H9 (cell line): ENCODE results near the gene HLF. TPM values are rescaled to one million over a fixed set of nuclear protein-coding genes. Genes with fewer than 3 reads are reported as not detected.

Source experiments
- DNase-seq: peaks from one replicate; pipeline ENCODE4 v3.0.0-alpha.2; 2017
- H2AFZ ChIP-seq: one replicate; pipeline ENCODE4 v1.6.1; 2013; ENCODE audit warnings: mild to moderate bottlenecking, low read length, control low read depth, moderate library complexity
- H2AK5ac ChIP-seq: 2 replicates; pipeline ENCODE4 v1.6.1; 2013; ENCODE audit warnings: low read length, control low read depth, mixed read lengths; ENCODE audit not compliant: insufficient read length
- H2BK120ac ChIP-seq: one replicate; pipeline ENCODE4 v1.6.1; 2013; ENCODE audit warnings: low read depth, mild to moderate bottlenecking, low read length, control low read depth, inconsistent platforms; ENCODE audit not compliant: poor library complexity, severe bottlenecking
- H2BK12ac ChIP-seq: 2 replicates; pipeline ENCODE4 v1.6.1; 2013; ENCODE audit warnings: low read length, control low read depth, mixed read lengths, low read depth; ENCODE audit not compliant: insufficient read length
- H2BK15ac ChIP-seq: 2 replicates; pipeline ENCODE4 v1.6.1; 2013; ENCODE audit warnings: low read depth, low read length, control low read depth
- H2BK20ac ChIP-seq: one replicate; pipeline ENCODE4 v1.6.1; 2013; ENCODE audit warnings: low read depth, mild to moderate bottlenecking, low read length, control low read depth, inconsistent platforms; ENCODE audit not compliant: poor library complexity, severe bottlenecking
- H2BK5ac ChIP-seq: 2 replicates; pipeline ENCODE4 v1.6.1; 2013; ENCODE audit warnings: low read length, control low read depth, mixed read lengths; ENCODE audit not compliant: insufficient read length
- H3K14ac ChIP-seq: 2 replicates; pipeline ENCODE4 v1.6.1; 2013; ENCODE audit warnings: low read length, control low read depth; ENCODE audit not compliant: insufficient read depth
- H3K18ac ChIP-seq: 2 replicates; pipeline ENCODE4 v1.6.1; 2013; ENCODE audit warnings: low read depth, mild to moderate bottlenecking, mixed read lengths, low read length, control low read depth; ENCODE audit not compliant: insufficient read length
- H3K23ac ChIP-seq: 2 replicates; pipeline ENCODE4 v1.6.1; 2013; ENCODE audit warnings: low read length, control low read depth, mixed read lengths, low read depth; ENCODE audit not compliant: insufficient read length
- H3K23me2 ChIP-seq: 2 replicates; pipeline ENCODE4 v1.6.1; 2013; ENCODE audit warnings: low read depth, mild to moderate bottlenecking, mixed read lengths, low read length, control low read depth; ENCODE audit not compliant: insufficient read length, poor library complexity, severe bottlenecking
- H3K27ac ChIP-seq: 2 replicates; pipeline ENCODE4 v1.5.1; 2013; ENCODE audit warnings: low read length, control low read depth, mixed read lengths, low read depth; ENCODE audit not compliant: insufficient read length
- H3K27me3 ChIP-seq: 2 replicates; pipeline ENCODE4 v1.6.1; 2013; ENCODE audit warnings: low read length, control low read depth, inconsistent platforms; ENCODE audit not compliant: insufficient read depth
- H3K4ac ChIP-seq: 2 replicates; pipeline ENCODE4 v1.6.1; 2013; ENCODE audit warnings: low read depth, mild to moderate bottlenecking, control low read depth, inconsistent platforms, low read length, moderate library complexity
- H3K4me1 ChIP-seq: 2 replicates; pipeline ENCODE4 v1.6.1; 2013; ENCODE audit warnings: low read length, control low read depth, inconsistent platforms; ENCODE audit not compliant: insufficient read depth
- H3K4me2 ChIP-seq: 2 replicates; pipeline ENCODE4 v1.6.1; 2013; ENCODE audit warnings: low read length, control low read depth, mixed read lengths; ENCODE audit not compliant: insufficient read length, insufficient read depth
- H3K56ac ChIP-seq: 2 replicates; pipeline ENCODE4 v1.6.1; 2013; ENCODE audit warnings: low read depth, mild to moderate bottlenecking, mixed read lengths, low read length, control low read depth; ENCODE audit not compliant: insufficient read length
- H3K79me1 ChIP-seq: 2 replicates; pipeline ENCODE4 v1.6.1; 2013; ENCODE audit warnings: low read depth, mild to moderate bottlenecking, moderate library complexity, low read length, control low read depth, inconsistent platforms; ENCODE audit not compliant: insufficient read depth, poor library complexity, severe bottlenecking
- H3K79me2 ChIP-seq: 2 replicates; pipeline ENCODE4 v1.6.1; 2013; ENCODE audit warnings: low read length, control low read depth, inconsistent platforms; ENCODE audit not compliant: insufficient read depth
- H3K9ac ChIP-seq: 2 replicates; pipeline ENCODE4 v1.6.1; 2013; ENCODE audit warnings: low read length, control low read depth, mixed read lengths; ENCODE audit not compliant: insufficient read length; ENCODE audit errors: extremely low read depth
- H3K9me3 ChIP-seq: one replicate; pipeline ENCODE4 v1.6.1; 2013; ENCODE audit warnings: low read depth, low read length, inconsistent platforms; ENCODE audit not compliant: control insufficient read depth
- H3T11ph ChIP-seq: one replicate; pipeline ENCODE4 v1.6.1; 2013; ENCODE audit warnings: mild to moderate bottlenecking, low read length, control low read depth, inconsistent platforms
- H4K20me1 ChIP-seq: one replicate; pipeline ENCODE4 v1.6.1; 2013; ENCODE audit not compliant: control insufficient read depth, insufficient read length, insufficient read depth
- H4K5ac ChIP-seq: 2 replicates; pipeline ENCODE4 v1.6.1; 2013; ENCODE audit warnings: low read depth, mild to moderate bottlenecking, mixed read lengths, low read length, control low read depth; ENCODE audit not compliant: insufficient read length
- H4K8ac ChIP-seq: replicated peaks from 2 replicates; pipeline ENCODE4 v1.6.1; 2013; ENCODE audit warnings: low read length, control low read depth, mixed read lengths, low read depth; ENCODE audit not compliant: insufficient read length
- H4K91ac ChIP-seq: 2 replicates; pipeline ENCODE4 v1.6.1; 2013; ENCODE audit warnings: low read depth, mild to moderate bottlenecking, moderate library complexity, mixed read lengths, low read length, control low read depth; ENCODE audit not compliant: insufficient read length
- H3K27ac Mint-ChIP-seq, 3 experiments: 2 replicates in 2 of 3; 3 replicates in 1 of 3; pipeline ENCODE4 v1.8.0; 2020 to 2021; ENCODE audit warnings: mixed read lengths in 3 of 3, mild to moderate bottlenecking in 1 of 3, moderate library complexity in 1 of 3
- H3K27me3 Mint-ChIP-seq: 2 replicates; pipeline ENCODE4 v1.8.0; 2021; ENCODE audit warnings: low read depth, mild to moderate bottlenecking, moderate library complexity, mixed read lengths
- H3K36me3 Mint-ChIP-seq, 3 experiments: 2 replicates in 2 of 3; 3 replicates in 1 of 3; pipeline ENCODE4 v1.8.0; 2020 to 2021; ENCODE audit warnings: low read depth in 3 of 3, mixed read lengths in 3 of 3; ENCODE audit not compliant: insufficient read depth in 1 of 3
- H3K4me1 Mint-ChIP-seq, 2 experiments: 2 replicates each; pipeline ENCODE4 v1.8.0; 2020; ENCODE audit warnings: mixed read lengths in 2 of 2
- H3K4me3 Mint-ChIP-seq, 2 experiments: 2 replicates in 1 of 2; 3 replicates in 1 of 2; pipeline ENCODE4 v1.8.0; 2020 to 2021; ENCODE audit warnings: mild to moderate bottlenecking in 2 of 2, mixed read lengths in 2 of 2, moderate library complexity in 1 of 2
- H3K9me3 Mint-ChIP-seq, 2 experiments: 2 replicates in 1 of 2; 3 replicates in 1 of 2; pipeline ENCODE4 v1.8.0; 2020; ENCODE audit warnings: mild to moderate bottlenecking in 2 of 2, mixed read lengths in 2 of 2, moderate library complexity in 1 of 2
- WGBS: extraction: QIAGEN DNeasy Blood & Tissue Kit; methylation state at CpG from one replicate; pipeline ENCODE4 v1.1.7; 2013; ENCODE audit warnings: missing lambda C conversion rate, low lambda C conversion rate, mixed read lengths; ENCODE audit not compliant: insufficient read length; ENCODE audit errors: extremely low coverage; 5-methylcytosine and 5-hydroxymethylcytosine counted together
- total RNA-seq: library from RNA; stranded (reverse); gene quantifications from 2 replicates; pipeline ENCODE4 v1.2.1, GENCODE V29; 2021
- TF ChIP-seq, protein P1 (sequence below): fragments of 200-600 bp; sonication (generic); conservative IDR thresholded peaks from 3 replicates; pipeline ENCODE4 v1.8.0; 2021; ENCODE audit warnings: antibody characterized with exemption, mild to moderate bottlenecking

The HLF gene
- total RNA-seq, 1 experiment from 2014 or later: 0.17 TPM

DNA sequence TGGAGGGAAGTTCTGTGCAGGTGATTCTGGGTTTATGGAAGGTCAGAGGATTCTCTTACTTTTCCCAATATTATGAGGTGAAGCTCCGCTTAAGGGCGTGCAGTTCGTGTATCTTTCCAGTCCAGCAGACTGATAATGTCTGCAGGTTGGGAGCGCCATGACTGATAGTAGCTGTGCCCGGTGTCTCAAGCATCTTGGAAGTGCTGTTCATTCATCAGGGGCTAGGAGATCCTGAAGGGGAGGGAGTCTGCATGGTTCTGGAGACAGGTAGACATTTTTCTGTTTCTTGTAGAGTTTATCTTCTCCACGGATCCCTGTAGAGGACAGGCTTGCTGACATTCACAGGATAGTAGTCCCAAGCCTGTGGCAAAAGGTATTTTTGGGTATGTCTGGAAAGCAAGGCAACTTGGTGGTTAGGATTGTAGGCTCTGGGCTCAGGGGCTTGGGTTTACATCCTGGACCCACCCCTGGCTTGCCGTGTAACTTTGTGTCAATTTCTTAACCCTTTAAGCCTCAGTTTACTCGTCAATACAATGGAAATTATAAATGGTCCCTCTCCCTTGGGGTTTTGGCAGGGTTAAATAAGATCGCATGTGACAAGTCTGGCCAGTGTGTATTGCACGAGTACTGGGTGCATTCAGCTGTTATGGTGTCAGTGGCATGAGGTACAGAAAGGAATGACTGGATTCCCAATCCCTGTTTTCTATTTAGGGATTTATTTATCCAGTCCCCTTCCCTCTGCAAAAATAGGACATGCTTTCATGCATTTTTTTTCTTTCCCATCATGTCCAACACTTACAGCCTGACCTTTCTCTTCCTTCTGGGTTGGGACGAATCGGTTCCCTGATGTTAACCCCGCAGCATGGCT is 8.2 kb downstream of the HLF start:
- Histone ChIP-seq H2AK5ac (no peak overlapping the region), H3K79me1 (no peaks in the 10 kb centered on the region), H3K27me3 (no peaks in the 10 kb centered on the region), H3K14ac (no peak overlapping the region), H3K4me1 (no peaks in the 10 kb centered on the region), H3K4me2 (no peak overlapping the region), H3K56ac (no peak overlapping the region), H2AFZ (no peak overlapping the region), H3K9me3 (no peaks in the 10 kb centered on the region), H2BK12ac (no peak overlapping the region), H4K5ac (no peak overlapping the region), H3K23ac (no peak overlapping the region), H2BK20ac (no peak overlapping the region), H2BK15ac (no peak overlapping the region), H3K18ac (no peak overlapping the region), H3T11ph (no peak overlapping the region), H2BK5ac (no peak overlapping the region), H2BK120ac (no peak overlapping the region), H3K23me2 (no peaks in the 10 kb centered on the region), H4K8ac (no peak overlapping the region), H4K91ac (no peak overlapping the region), H4K20me1 (no peaks in the 10 kb centered on the region), H3K79me2 (no peaks in the 10 kb centered on the region), H3K9ac (no peak overlapping the region), H3K4ac (no peak overlapping the region), H3K27ac (no peak overlapping the region)
- H3K9me3 Mint-ChIP-seq: no peaks in the 10 kb centered on the region
- no peaks in the 10 kb centered on the region for H3K4me1 Mint-ChIP-seq
- H3K36me3 Mint-ChIP-seq: no peaks in the 10 kb centered on the region
- H3K27me3 Mint-ChIP-seq: peaks cover 32% of the 10 kb centered on the region
- TF ChIP-seq, protein P1, sequence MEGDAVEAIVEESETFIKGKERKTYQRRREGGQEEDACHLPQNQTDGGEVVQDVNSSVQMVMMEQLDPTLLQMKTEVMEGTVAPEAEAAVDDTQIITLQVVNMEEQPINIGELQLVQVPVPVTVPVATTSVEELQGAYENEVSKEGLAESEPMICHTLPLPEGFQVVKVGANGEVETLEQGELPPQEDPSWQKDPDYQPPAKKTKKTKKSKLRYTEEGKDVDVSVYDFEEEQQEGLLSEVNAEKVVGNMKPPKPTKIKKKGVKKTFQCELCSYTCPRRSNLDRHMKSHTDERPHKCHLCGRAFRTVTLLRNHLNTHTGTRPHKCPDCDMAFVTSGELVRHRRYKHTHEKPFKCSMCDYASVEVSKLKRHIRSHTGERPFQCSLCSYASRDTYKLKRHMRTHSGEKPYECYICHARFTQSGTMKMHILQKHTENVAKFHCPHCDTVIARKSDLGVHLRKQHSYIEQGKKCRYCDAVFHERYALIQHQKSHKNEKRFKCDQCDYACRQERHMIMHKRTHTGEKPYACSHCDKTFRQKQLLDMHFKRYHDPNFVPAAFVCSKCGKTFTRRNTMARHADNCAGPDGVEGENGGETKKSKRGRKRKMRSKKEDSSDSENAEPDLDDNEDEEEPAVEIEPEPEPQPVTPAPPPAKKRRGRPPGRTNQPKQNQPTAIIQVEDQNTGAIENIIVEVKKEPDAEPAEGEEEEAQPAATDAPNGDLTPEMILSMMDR: no peak
- DNase-seq: no peak
- no CpG with 5 or more reads among the region's 13 CpGs for WGBS
- no peak overlapping the region for H3K4me3 Mint-ChIP-seq
- no peak overlapping the region; a peak in 1 of 7 replicates for H3K27ac Mint-ChIP-seq
